GM23338 (cell line): ENCODE results near the gene MUC13.

Source experiments
- CREB1 ChIP-seq: fragments of 250-450 bp; sonication (Bioruptor Pico); IDR thresholded peaks from 2 replicates; pipeline ENCODE4 v1.5.0; 2020; ENCODE audit warnings: low read depth, mild to moderate bottlenecking, moderate library complexity
- CTCF ChIP-seq, 2 experiments: fragments of 200-600 bp in 1 of 2; sonication (generic) in 1 of 2; conservative IDR thresholded peaks; 2 replicates each; pipeline versions ENCODE4 v1.5.1 to v1.6.1; 2016 to 2017; ENCODE audit warnings: antibody characterized with exemption in 2 of 2, low read depth in 2 of 2, mild to moderate bottlenecking in 2 of 2, moderate library complexity in 1 of 2
- ETS1 ChIP-seq: IDR thresholded peaks from 2 replicates; pipeline ENCODE4 v1.6.1; 2016; ENCODE audit warnings: antibody characterized with exemption
- EZH2 ChIP-seq: fragments of 200-600 bp; sonication (generic); IDR thresholded peaks from one replicate; pipeline ENCODE4 v1.8.0; 2017; ENCODE audit warnings: antibody characterized with exemption, mild to moderate bottlenecking, low read depth; ENCODE audit not compliant: unreplicated experiment
- EZH2phosphoT487 ChIP-seq: fragments of 200-600 bp; sonication (generic); IDR thresholded peaks from one replicate; pipeline ENCODE4 v1.8.1; 2018; ENCODE audit warnings: antibody characterized with exemption; ENCODE audit not compliant: unreplicated experiment
- JUNB ChIP-seq: IDR thresholded peaks from one replicate; pipeline ENCODE4 v1.6.1; 2016; ENCODE audit warnings: antibody characterized with exemption; ENCODE audit not compliant: unreplicated experiment
- NANOG ChIP-seq: IDR thresholded peaks from 2 replicates; pipeline ENCODE4 v1.6.1; 2016; ENCODE audit warnings: antibody characterized with exemption, borderline replicate concordance
- POLR2AphosphoS5 ChIP-seq: IDR thresholded peaks from 2 replicates; pipeline ENCODE4 v1.6.1; 2016; ENCODE audit warnings: antibody characterized with exemption, low read depth
- STAT1 ChIP-seq: IDR thresholded peaks from one replicate; pipeline ENCODE4 v1.6.1; 2016; ENCODE audit warnings: antibody characterized with exemption; ENCODE audit not compliant: unreplicated experiment
- ZNF114 ChIP-seq: fragments of 250-450 bp; sonication (Bioruptor Pico); IDR thresholded peaks from 2 replicates; pipeline ENCODE4 v1.5.0; 2020; ENCODE audit warnings: mild to moderate bottlenecking, moderate library complexity
- ZNF331 ChIP-seq: fragments of 250-450 bp; sonication (Bioruptor Pico); IDR thresholded peaks from 2 replicates; pipeline ENCODE4 v1.5.0; 2020; ENCODE audit warnings: low read depth, mild to moderate bottlenecking, moderate library complexity
- TF ChIP-seq, protein P1 (sequence below): IDR thresholded peaks from one replicate; pipeline ENCODE4 v1.6.1; 2018; ENCODE audit warnings: antibody characterized with exemption; ENCODE audit not compliant: unreplicated experiment

DNA sequence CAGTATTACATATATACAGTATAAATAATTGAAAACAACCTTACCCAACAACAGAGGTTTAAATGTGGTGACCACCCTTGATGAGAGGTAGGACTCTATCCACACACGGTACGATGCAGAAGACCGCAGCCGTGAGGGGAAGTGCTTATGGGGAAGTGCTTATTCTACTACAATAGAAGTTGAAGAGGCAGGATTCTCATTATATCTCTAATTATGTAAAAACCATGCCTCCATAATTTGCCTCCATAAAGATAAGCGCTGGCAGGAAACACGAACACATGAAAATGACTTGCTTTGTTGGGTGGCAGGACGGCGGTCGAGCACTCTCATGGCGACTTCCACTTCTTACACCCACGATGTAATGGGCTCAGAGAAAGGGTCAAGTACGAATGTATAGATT, 7.2 kb upstream of the MUC13 start:
- TF ChIP-seq CREB1 (no peak), CTCF (conservative IDR thresholded peaks at IDR 0.05; ENCODE audit: low read depth in 2 of 2) (no peak), JUNB (no peak), EZH2 (no peak), POLR2AphosphoS5 (no peak), EZH2phosphoT487 (no peak), NANOG (no peak), ETS1 (no peak), ZNF331 (CRISPR knock-in tag) (no peak), ZNF114 (CRISPR knock-in tag) (no peak), STAT1 (no peak)
- TF ChIP-seq, protein P1, sequence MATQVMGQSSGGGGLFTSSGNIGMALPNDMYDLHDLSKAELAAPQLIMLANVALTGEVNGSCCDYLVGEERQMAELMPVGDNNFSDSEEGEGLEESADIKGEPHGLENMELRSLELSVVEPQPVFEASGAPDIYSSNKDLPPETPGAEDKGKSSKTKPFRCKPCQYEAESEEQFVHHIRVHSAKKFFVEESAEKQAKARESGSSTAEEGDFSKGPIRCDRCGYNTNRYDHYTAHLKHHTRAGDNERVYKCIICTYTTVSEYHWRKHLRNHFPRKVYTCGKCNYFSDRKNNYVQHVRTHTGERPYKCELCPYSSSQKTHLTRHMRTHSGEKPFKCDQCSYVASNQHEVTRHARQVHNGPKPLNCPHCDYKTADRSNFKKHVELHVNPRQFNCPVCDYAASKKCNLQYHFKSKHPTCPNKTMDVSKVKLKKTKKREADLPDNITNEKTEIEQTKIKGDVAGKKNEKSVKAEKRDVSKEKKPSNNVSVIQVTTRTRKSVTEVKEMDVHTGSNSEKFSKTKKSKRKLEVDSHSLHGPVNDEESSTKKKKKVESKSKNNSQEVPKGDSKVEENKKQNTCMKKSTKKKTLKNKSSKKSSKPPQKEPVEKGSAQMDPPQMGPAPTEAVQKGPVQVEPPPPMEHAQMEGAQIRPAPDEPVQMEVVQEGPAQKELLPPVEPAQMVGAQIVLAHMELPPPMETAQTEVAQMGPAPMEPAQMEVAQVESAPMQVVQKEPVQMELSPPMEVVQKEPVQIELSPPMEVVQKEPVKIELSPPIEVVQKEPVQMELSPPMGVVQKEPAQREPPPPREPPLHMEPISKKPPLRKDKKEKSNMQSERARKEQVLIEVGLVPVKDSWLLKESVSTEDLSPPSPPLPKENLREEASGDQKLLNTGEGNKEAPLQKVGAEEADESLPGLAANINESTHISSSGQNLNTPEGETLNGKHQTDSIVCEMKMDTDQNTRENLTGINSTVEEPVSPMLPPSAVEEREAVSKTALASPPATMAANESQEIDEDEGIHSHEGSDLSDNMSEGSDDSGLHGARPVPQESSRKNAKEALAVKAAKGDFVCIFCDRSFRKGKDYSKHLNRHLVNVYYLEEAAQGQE, result no peak
